A673 (cell line): ENCODE data around the gene INPP5E.

Experiments used
- CTCF ChIP-seq: fragments of 300-800, 200-600 bp; sonication (generic); conservative IDR thresholded peaks from 2 replicates; pipeline ENCODE4 v1.5.1; 2017; ENCODE audit warnings: low read depth, mild to moderate bottlenecking, antibody characterized with exemption, low read length, moderate library complexity, mixed read lengths
- EZH2 ChIP-seq: fragments of 200-600 bp; sonication (generic); IDR thresholded peaks from 2 replicates; pipeline ENCODE4 v1.6.1; 2017; ENCODE audit warnings: borderline replicate concordance, low read depth, mild to moderate bottlenecking, mixed read lengths, antibody characterized with exemption, low read length; ENCODE audit not compliant: poor library complexity, severe bottlenecking

- TF ChIP-seq CTCF: no peak
- no peak for TF ChIP-seq EZH2
Measured at GRCh38 chr9:136432591-136432990, 7.1 kb downstream of the INPP5E start.
